Measurements from ENCODE around the gene EAF2. TPM values are rescaled to one million over a fixed set of nuclear protein-coding genes. Genes with fewer than 3 reads are reported as not detected.

EAF2 gene
- total RNA-seq, 3 donors from 2014 or later: 7.5 to 11.4 (median 9.2) TPM

GRCh38 chr3:121863801-121864200 lies 28.8 kb downstream of the EAF2 start:
- Histone ChIP-seq H3K36me3 (no peaks in the 10 kb centered on the region), H3K27ac (no peak overlapping the region), H3K27me3 (no peaks in the 10 kb centered on the region), H3K9me3 (peaks cover 0 to 10% of the 10 kb centered on the region in 2 donors), H3K4me3 (no peak overlapping the region), H3K4me1 (no peaks in the 10 kb centered on the region)
- TF ChIP-seq POLR2AphosphoS5 (IDR thresholded peaks at IDR 0.05): no peak
- TF ChIP-seq POLR2A (IDR thresholded peaks at IDR 0.05): no peak
- TF ChIP-seq CTCF (IDR thresholded peaks at IDR 0.05): no peak
- no peak for DNase-seq (ENCODE audit: low spot score in 2 of 2)
- intact Hi-C loops (cut with DNase I; ENCODE audit: low total_unique reads): no loop called here

GRCh38 chr3:121869736-121870135 lies 34.7 kb downstream of the EAF2 start:
- no peak overlapping the region for H3K4me3 ChIP-seq
- DNase-seq (ENCODE audit: low spot score in 2 of 2): no peak
- no peaks in the 10 kb centered on the region for H3K36me3 ChIP-seq
- no peaks in the 10 kb centered on the region for H3K9me3 ChIP-seq
- no peak for TF ChIP-seq POLR2A (IDR thresholded peaks at IDR 0.05)
- TF ChIP-seq CTCF (IDR thresholded peaks at IDR 0.05): no peak
- TF ChIP-seq POLR2AphosphoS5 (IDR thresholded peaks at IDR 0.05): no peak
- intact Hi-C loops (cut with DNase I; ENCODE audit: low total_unique reads): no loop called here
- no peaks in the 10 kb centered on the region for H3K4me1 ChIP-seq
- H3K27ac ChIP-seq: no peak overlapping the region
- H3K27me3 ChIP-seq: no peaks in the 10 kb centered on the region

GRCh38 chr3:121870717-121871116 lies 35.7 kb downstream of the EAF2 start:
- no peak for DNase-seq (ENCODE audit: low spot score in 2 of 2)
- TF ChIP-seq POLR2A (IDR thresholded peaks at IDR 0.05) (no peak), POLR2AphosphoS5 (IDR thresholded peaks at IDR 0.05) (no peak), CTCF (IDR thresholded peaks at IDR 0.05) (no peak)
- Histone ChIP-seq H3K27ac (no peak overlapping the region), H3K9me3 (no peaks in the 10 kb centered on the region), H3K4me3 (no peak overlapping the region), H3K36me3 (no peaks in the 10 kb centered on the region), H3K27me3 (no peaks in the 10 kb centered on the region), H3K4me1 (no peaks in the 10 kb centered on the region)
- intact Hi-C loops (cut with DNase I; ENCODE audit: low total_unique reads): no loop called here

- intact Hi-C loops (cut with DNase I; ENCODE audit: low total_unique reads): no loop called here
- H3K36me3 ChIP-seq: no peaks in the 10 kb centered on the region
- no peaks in the 10 kb centered on the region for H3K4me1 ChIP-seq
- H3K4me3 ChIP-seq: no peak overlapping the region
- H3K9me3 ChIP-seq: no peaks in the 10 kb centered on the region
- DNase-seq (ENCODE audit: low spot score in 2 of 2): no peak
- H3K27ac ChIP-seq: no peak overlapping the region
- no peak for TF ChIP-seq POLR2A (IDR thresholded peaks at IDR 0.05)
- TF ChIP-seq POLR2AphosphoS5 (IDR thresholded peaks at IDR 0.05): no peak
- no peak for TF ChIP-seq CTCF (IDR thresholded peaks at IDR 0.05)
- H3K27me3 ChIP-seq: no peaks in the 10 kb centered on the region
These were observed 36.4 kb downstream of the EAF2 start for GRCh38 chr3:121871430-121871829.

GRCh38 chr3:121878411-121878810 lies 43.4 kb downstream of the EAF2 start:
- DNase-seq (ENCODE audit: low spot score in 2 of 2): no peak
- no peak overlapping the region for H3K4me3 ChIP-seq
- H3K36me3 ChIP-seq: no peaks in the 10 kb centered on the region
- no peak overlapping the region for H3K27ac ChIP-seq
- no peaks in the 10 kb centered on the region for H3K27me3 ChIP-seq
- no peak for TF ChIP-seq POLR2A (IDR thresholded peaks at IDR 0.05)
- TF ChIP-seq CTCF (IDR thresholded peaks at IDR 0.05): no peak
- TF ChIP-seq POLR2AphosphoS5 (IDR thresholded peaks at IDR 0.05): no peak
- H3K4me1 ChIP-seq: no peaks in the 10 kb centered on the region
- intact Hi-C loops (cut with DNase I; ENCODE audit: low total_unique reads): no loop called here
- no peaks in the 10 kb centered on the region for H3K9me3 ChIP-seq

Measured in breast epithelium (tissue), 4 donors.